Vagina (tissue), 2 donors: ENCODE results near the gene PRKCE.

ENCODE experiments used
- POLR2A ChIP-seq, 2 donors: fragments of 450-650 bp; IDR thresholded peaks; one replicate each; pipeline ENCODE4 v1.6.1; 2017; ENCODE audit warnings: antibody characterized with exemption in 2 of 2, mild to moderate bottlenecking in 2 of 2, moderate library complexity in 2 of 2
- TF ChIP-seq, protein P1 (sequence below), 3 experiments: fragments of 450-650 bp in 2 of 3; fragments of 200-600 bp in 1 of 3; sonication (generic) in 1 of 3; IDR thresholded peaks; one replicate each; pipeline ENCODE4 v1.5.1; 2017 to 2019; ENCODE audit warnings: antibody characterized with exemption in 3 of 3, mild to moderate bottlenecking in 2 of 3, moderate library complexity in 2 of 3

DNA sequence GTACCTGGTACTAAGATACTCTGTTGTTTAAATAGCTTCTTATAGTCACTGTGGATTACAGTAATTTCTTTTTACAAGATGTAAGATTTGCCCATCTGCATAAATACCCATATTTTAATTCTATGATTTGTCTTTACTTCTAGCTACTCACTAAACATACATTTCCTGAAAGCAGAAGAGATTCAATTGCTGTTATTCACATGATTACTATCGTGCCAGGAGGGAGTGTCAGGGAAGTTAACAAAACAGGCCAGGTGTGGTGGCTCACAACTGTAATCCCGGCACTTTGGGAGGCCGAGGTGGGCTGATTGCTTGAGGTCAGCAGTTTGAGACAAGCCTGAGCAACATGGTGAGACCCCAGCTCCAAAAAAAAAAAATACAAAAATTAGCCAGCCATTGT lies 33.8 kb downstream of the PRKCE start:
- TF ChIP-seq, protein P1, sequence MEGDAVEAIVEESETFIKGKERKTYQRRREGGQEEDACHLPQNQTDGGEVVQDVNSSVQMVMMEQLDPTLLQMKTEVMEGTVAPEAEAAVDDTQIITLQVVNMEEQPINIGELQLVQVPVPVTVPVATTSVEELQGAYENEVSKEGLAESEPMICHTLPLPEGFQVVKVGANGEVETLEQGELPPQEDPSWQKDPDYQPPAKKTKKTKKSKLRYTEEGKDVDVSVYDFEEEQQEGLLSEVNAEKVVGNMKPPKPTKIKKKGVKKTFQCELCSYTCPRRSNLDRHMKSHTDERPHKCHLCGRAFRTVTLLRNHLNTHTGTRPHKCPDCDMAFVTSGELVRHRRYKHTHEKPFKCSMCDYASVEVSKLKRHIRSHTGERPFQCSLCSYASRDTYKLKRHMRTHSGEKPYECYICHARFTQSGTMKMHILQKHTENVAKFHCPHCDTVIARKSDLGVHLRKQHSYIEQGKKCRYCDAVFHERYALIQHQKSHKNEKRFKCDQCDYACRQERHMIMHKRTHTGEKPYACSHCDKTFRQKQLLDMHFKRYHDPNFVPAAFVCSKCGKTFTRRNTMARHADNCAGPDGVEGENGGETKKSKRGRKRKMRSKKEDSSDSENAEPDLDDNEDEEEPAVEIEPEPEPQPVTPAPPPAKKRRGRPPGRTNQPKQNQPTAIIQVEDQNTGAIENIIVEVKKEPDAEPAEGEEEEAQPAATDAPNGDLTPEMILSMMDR (IDR thresholded peaks at IDR 0.05) = no peak
- no peak for TF ChIP-seq POLR2A (IDR thresholded peaks at IDR 0.05)
